GM18870 (cell line): ENCODE data around the gene PCGF3.
"Not testable (repeated sequence)": the region's sequence is repeated elsewhere in the genome, so short reads cannot be mapped to it uniquely, and the experiment has no call there.

ENCODE experiments used
- ATAC-seq: cut with Tn5 transposase; IDR thresholded peaks from one replicate; pipeline ENCODE4 v1.9.1; 2021; ENCODE audit warnings: moderate library complexity; ENCODE audit not compliant: unreplicated experiment

Gene PCGF3

GRCh38 chr4:703336-704197 lies 2.1 kb upstream of the PCGF3 start:
- ATAC-seq = no peak

- ATAC-seq = no peak
These were observed 1.3 kb upstream of the PCGF3 start for GRCh38 chr4:704198-704891.

GRCh38 chr4:704971-705277 lies 708 bp upstream of the PCGF3 start:
- no peak for ATAC-seq

DNA sequence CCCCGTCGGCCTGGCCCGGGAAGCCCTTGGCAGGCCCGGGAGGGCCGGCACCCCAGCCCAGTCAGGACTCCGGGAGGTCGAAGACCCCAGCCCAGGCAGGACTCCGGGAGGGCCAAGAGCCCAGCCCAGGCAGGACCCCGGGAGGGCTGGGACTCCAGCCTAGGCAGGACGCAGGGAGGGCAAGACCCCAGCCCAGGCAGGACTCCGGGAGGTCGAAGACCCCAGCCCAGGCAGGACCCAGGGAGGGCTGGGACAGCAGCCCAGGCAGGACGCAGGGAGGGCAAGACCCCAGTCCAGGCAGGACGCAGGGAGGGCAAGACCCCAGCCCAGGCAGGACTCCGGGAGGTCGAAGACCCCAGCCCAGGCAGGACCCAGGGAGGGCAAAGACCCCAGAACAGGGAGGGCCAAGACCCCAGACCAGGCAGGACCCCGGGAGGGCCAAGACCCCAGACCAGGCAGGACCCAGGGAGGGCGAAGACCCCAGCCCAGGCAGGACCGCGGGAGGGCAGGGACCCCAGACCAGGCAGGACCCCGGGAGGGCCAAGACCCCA lies 526 bp downstream of the PCGF3 start:
- ATAC-seq = not testable (repeated sequence)

DNA sequence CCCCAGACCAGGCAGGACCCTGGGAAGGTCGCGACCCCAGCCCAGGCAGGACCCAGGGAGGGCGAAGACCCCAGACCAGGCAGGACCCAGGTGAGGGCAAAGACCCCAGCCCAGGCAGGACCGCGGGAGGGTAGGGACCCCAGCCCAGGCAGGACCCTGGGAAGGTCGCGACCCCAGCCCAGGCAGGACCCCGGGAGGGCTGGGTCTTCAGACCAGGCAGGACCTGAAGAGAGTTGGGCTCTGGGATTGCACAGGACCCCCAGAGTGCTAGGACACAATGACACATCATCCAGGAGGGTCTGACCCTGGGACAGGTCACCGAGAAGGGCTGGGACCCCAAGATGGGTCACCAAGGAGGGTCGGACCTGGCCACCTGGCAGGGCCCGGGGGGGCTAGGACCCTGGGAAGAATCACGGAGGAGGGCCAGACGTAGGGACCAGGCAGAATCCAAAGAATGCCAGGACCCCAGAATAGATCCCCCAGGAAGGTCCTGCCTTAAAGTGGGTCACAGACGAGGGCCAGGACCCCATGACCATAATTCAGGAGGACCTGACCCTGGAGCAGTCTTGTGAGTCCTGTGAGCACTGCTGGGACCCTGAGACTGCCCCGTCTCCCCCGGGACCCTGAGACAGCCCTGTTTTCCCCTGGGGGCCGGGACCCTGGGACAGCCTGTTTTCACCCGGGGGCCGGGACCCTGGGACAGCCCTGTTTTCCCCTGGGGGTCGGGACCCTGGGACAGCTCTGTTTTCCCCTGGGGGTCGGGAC lies 1.4 kb downstream of the PCGF3 start:
- no peak for ATAC-seq

- ATAC-seq = no peak
These were observed 2.4 kb downstream of the PCGF3 start for GRCh38 chr4:707929-708630.

- no peak for ATAC-seq
These were observed 3.0 kb downstream of the PCGF3 start for GRCh38 chr4:708631-708933.

DNA sequence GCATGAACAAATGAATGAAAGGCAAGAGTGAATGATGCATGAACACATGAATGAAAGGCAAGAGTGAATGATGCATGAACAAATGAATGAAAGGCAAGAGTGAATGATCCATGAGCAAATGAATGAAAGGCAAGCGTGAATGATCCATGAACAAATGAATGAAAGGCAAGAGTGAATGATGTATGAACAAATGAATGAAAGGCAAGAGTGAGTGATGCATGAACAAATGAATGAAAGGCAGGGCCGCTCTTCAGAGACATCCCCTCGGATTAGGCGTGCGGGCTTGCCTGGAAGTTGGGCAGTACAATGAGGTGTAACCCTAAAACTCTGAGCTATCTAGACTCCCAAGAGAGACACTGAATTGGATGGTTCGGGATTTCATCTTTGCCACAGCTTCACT lies 3.7 kb downstream of the PCGF3 start:
- no peak for ATAC-seq

DNA sequence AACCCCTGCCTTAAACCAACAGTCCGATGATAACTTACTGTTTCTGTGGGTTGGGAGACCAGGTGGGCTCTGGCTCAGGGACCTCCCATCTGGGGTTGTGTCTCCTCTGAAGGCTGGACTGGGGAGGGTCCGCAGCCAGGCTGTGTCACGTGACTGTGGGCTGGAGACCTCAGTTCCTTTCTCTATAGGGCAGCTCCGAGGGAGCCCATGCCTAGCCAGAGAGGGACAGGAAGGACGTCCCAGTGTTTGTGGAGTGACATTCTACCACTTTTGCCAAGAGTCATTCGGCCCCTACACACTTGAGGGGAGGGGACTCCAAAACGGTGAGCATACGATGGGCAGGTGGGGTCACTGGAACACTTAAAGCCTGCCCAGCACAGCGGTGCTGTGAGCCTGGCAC lies 4.5 kb downstream of the PCGF3 start:
- no peak for ATAC-seq

DNA sequence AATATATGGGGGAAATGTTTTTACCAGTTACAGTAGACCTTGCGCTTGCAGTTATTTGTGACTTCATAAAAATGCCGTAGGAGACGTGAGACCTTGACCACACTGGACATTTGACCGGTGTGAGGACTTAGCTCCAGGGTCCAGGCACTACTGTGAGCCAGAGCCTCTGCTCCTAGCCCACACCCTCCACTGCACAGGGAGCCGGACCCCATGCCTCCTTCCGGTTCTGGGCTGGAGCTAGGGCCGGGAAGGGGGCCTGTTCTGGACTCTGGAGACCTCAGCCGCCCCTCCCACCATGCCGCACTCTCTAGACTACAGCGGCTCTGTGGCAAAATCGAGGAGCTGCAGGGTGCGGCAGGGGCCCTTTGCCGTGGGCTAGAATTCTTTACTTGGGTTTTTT lies 5.3 kb downstream of the PCGF3 start:
- ATAC-seq = no peak

DNA sequence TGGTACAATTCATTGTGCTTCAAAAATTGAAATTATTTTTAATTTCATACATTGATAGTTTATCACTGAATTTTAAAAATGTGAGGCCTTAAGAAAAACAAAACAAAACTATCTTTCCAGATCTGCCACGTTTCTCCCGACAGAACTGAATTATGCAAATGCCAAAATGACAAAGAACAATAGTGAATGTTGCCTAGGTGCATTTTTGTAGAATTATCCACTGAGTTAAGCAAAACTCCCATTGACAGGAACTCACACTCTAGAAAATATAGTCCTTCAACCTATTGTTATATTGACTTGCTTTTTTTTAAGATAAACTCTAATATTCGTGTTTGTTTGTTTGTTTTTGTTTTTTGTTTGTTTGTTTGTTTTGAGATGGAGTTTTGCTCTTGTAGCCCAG lies 6.5 kb downstream of the PCGF3 start:
- ATAC-seq = no peak

- no peak for ATAC-seq
These were observed 7.4 kb downstream of the PCGF3 start for GRCh38 chr4:712916-713632.

GRCh38 chr4:714087-714486 lies 8.5 kb downstream of the PCGF3 start:
- no peak for ATAC-seq

DNA sequence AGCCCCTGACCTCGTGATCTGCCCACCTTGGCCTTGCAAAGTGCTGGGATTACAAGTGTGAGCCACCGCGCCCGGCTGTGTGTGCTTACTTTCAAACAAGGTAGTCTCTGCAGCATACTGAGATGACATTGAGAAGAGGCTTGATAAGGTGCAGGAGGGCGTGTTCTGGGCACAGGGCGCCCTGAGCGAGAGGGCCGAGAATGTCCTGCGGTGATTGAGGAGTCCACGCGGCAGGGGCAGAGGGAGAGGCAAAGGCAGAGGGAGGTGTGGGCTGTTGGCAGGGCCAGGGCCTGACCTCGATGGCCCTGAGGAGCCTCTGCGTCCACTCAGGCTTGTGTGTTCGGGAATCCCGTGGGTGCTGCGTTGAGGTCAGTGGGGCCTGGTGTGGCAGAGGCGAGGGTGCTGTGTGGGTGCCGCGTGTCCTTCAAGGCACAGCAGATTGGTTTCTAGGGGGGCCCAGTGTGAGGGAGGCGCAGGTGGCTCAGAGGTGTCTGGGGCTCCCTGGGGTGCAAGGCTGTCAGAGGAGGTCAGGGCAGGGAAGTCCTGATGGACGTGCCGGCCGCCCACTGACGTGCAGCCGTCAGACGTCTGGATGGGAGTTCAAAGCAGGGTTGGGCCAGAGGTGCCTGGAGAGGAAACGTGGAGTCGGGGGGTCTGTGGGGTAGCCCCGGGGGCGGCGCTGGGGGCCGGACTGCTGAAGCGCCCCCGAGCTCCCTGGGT lies 12.1 kb downstream of the PCGF3 start:
- no peak for ATAC-seq

- no peak for ATAC-seq
These were observed 12.8 kb downstream of the PCGF3 start for GRCh38 chr4:718460-718859.

GRCh38 chr4:720111-720860 lies 14.7 kb downstream of the PCGF3 start:
- no peak for ATAC-seq

DNA sequence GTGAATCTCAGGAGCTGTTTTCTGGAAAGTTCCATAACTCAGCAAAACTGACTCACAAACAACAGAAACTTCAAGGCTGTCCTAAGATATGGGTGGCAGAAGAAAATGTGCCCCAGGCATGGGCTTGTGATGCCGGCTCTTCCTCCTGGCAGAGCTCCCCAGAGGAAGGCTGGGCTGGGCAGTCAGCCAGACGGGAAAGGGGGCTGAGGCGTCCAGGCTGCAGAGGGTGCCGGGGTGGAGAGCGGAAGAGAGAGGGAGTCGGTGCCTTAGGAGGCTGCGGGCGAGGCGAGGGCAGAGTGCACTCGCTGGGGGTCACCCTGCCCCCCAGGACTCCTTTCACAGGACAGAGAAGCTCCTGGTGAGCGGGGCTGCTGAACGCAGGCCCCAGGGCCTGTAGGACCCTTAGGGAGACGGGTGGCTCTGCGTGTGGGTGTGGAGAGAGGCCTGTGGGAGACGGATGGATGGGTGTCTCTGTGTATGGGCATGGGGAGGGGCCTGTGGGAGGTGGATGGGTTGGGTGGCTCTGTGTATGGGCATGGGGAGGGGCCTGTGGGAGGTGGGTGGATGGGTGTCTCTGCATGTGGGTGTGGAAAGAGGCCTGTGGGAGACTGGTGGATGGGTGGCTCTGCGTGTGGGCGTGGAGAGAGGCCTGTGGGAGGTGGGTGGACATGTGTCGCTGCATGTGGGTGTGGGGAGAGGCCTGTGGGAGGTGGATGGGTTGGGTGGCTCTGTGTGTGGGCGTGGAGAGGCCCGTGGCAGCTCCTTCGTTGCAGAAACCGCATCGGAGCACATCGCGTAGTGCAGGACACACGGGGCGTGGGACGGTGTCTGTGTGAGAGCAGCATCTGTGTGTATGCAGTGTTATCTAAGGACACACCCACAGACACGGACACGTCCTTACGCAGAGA lies 15.9 kb downstream of the PCGF3 start:
- no peak for ATAC-seq

DNA sequence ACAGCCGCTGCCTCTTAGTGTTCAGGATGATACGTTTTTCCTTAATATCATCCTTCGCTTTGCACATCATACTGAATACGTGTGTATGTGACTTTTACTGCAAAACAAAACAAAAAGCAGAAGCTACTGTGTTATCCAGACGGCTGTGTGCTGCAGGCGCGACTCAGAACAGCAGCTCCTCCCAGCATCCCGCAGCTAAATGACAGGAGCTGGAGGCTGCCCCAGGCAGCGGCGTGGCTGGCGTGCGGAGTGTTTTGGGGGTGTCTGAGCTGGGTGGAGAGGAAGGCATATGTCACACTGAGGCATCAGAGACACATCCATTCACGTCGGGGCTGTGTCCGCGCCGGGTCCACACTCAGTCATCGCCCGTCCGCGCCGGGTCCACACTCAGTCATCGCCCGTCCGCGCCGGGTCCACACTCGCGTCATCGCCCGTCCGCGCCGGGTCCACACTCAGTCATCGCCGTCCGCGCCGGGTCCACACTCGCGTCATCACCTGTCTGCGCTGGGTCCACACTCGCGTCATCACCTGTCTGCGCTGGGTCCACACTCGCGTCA lies 16.6 kb downstream of the PCGF3 start:
- no peak for ATAC-seq
